Central memory CD8-positive, alpha-beta T cell (primary cell): ENCODE results near the gene DENND4A.
"Not testable (repeated sequence)": the region's sequence is repeated elsewhere in the genome, so short reads cannot be mapped to it uniquely, and the experiment has no call there.

ENCODE experiments used
- ATAC-seq: fragments of 150-1000 bp; cut with Tn5 transposase; replicated peaks from 2 replicates; pipeline ENCODE4 v1.10.0; 2022; ENCODE audit warnings: mild to moderate bottlenecking, moderate FRiP score, moderate number of reproducible peaks; ENCODE audit not compliant: poor library complexity, severe bottlenecking; ENCODE audit errors: extremely low read depth
- DNase-seq, 2 donors: peaks; one replicate each; pipeline ENCODE4 v3.0.0; 2021; ENCODE audit warnings: low spot score in 2 of 2
- H3K27ac Mint-ChIP-seq: one replicate; pipeline ENCODE4 v1.8.0; 2022; ENCODE audit warnings: low read depth, mild to moderate bottlenecking, moderate library complexity, mixed read lengths
- H3K27me3 Mint-ChIP-seq: one replicate; pipeline ENCODE4 v1.8.0; 2022; ENCODE audit warnings: mixed read lengths
- H3K36me3 Mint-ChIP-seq: one replicate; pipeline ENCODE4 v1.8.0; 2022; ENCODE audit warnings: mild to moderate bottlenecking, moderate library complexity, mixed read lengths; ENCODE audit not compliant: insufficient read depth
- H3K4me1 Mint-ChIP-seq: one replicate; pipeline ENCODE4 v1.8.0; 2022; ENCODE audit warnings: mixed read lengths
- H3K4me3 Mint-ChIP-seq: one replicate; pipeline ENCODE4 v1.8.0; 2022; ENCODE audit warnings: mild to moderate bottlenecking, moderate library complexity, mixed read lengths
- H3K9me3 Mint-ChIP-seq: one replicate; pipeline ENCODE4 v1.8.0; 2022; ENCODE audit warnings: mixed read lengths

The DENND4A gene

DNA sequence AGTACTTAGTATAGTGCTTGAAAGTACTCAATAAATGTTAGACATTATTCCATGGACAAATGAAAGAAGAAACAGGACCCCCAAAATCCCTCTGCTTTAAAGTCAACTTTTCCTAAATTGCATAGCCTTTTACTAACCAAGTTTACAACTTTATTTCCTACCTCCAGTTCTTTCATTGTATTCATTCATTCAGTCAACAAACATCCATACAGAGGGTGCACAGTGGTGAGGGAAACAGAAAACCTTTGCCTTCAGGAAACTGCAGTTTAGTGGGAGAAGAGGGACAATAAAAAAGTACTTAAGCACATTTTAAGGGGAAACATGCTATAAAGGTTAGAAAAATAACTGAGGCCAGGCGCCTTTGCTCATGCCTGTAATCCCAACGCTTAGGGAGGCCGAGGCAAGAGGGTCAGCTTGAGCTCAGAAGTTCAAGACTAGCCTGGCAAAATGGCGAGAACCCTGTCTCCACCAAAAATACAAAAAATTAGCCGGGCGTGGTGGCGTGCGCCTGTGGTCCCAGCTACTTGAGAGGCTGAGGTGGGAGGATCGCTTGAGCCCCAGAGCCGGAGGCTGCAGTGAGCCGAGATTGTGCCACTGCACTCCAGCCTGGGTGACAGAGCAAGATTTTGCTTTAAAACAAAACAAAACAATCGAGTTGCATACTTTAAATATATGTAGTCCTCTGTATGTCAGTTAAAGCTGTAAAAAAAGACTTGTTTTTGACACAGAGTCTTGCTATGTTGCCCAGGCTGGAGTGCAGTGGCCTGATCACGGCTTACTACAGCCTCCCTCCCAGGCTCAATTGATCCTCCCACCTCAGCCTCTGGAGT lies 1.1 kb upstream of the DENND4A start:
- H3K4me1 Mint-ChIP-seq: peaks cover 45% of the 10 kb centered on the region
- H3K27ac Mint-ChIP-seq: peak overlapping the region; percentile 99
- H3K27me3 Mint-ChIP-seq: no peaks in the 10 kb centered on the region
- H3K9me3 Mint-ChIP-seq: no peaks in the 10 kb centered on the region
- ATAC-seq (no peak), DNase-seq (no peak)
- peaks cover 18% of the 10 kb centered on the region for H3K36me3 Mint-ChIP-seq
- peak overlapping the region; percentile 86 for H3K4me3 Mint-ChIP-seq

DNA sequence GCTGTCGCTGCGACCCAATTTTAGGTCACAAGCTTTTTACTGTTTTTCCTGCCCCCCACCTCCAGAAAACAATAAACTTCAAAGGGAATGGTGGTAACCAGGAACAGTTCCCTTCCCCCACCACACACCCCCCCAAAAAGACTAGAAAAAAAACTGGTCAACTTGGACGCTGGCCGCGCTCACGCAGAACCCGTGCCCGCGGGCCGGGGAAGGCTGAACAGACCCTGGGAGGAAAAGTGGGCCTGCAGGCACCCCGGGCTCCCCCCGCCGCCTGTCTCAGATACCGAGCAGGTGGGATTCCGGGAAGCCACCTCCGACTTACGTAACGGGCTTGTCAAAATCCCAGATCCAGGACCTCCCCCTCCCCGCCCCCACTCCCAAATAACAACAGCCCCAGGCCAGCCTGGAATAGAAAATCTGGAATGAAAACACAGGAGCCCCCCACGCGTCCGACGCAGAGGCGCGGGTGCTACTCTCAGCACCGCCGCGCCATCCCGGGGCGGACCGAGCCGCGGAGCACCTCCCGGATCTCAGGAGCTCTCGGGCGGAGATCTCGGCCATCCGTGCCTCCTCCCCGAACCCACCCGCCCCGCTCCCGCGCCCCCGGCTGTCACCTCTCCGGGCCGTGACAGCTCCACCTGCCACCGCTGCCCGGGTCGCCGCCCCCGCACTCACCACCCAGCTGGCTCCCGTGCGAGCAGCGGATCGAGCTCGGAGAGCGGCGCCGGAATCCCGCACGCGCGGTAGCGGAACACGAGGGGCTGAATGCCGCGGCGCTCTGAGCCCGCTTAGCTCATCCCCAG lies 557 bp downstream of the DENND4A start:
- Mint-ChIP-seq H3K4me1 (peaks cover 44% of the 10 kb centered on the region), H3K4me3 (peak overlapping the region; percentile 86), H3K27me3 (no peaks in the 10 kb centered on the region), H3K9me3 (no peaks in the 10 kb centered on the region), H3K36me3 (peaks cover 18% of the 10 kb centered on the region), H3K27ac (peak overlapping the region; percentile 99)
- peak; percentile 22 to 40 for DNase-seq
- peak; percentile 8 for ATAC-seq

DNA sequence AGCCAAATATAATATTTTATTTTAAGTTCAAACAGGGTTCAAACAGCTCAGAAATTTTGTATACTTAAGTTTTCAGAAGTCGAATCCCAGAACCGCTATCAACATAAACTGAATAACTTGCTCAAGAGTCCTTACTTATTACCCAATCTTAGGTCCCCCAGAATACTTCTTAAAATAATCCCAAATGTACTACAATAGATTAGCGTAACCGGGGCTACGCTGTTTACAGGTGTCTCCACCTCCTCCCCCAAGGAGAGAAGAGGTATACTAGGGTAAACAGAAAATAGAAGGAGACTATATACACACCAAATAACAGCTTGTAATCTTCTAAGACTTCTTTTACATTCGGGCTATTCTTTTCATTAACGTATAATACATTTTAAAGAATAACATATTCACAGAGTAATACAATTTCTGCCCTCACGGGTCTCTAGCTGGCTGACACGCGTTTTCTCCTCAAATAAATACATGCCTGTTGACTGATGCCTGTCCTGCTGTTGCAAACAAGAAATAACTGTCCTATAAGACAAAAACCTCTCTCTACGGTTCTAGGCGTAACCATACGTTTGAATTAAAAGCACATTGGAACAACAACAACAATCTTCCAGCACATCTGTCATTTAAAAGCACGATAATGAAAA lies 1.3 kb downstream of the DENND4A start:
- peak overlapping the region; percentile 86 for H3K4me3 Mint-ChIP-seq
- ATAC-seq (no peak), DNase-seq (no peak)
- peaks cover 18% of the 10 kb centered on the region for H3K36me3 Mint-ChIP-seq
- peak overlapping the region; percentile 99 for H3K27ac Mint-ChIP-seq
- no peaks in the 10 kb centered on the region for H3K9me3 Mint-ChIP-seq
- H3K4me1 Mint-ChIP-seq: peaks cover 44% of the 10 kb centered on the region
- no peaks in the 10 kb centered on the region for H3K27me3 Mint-ChIP-seq

DNA sequence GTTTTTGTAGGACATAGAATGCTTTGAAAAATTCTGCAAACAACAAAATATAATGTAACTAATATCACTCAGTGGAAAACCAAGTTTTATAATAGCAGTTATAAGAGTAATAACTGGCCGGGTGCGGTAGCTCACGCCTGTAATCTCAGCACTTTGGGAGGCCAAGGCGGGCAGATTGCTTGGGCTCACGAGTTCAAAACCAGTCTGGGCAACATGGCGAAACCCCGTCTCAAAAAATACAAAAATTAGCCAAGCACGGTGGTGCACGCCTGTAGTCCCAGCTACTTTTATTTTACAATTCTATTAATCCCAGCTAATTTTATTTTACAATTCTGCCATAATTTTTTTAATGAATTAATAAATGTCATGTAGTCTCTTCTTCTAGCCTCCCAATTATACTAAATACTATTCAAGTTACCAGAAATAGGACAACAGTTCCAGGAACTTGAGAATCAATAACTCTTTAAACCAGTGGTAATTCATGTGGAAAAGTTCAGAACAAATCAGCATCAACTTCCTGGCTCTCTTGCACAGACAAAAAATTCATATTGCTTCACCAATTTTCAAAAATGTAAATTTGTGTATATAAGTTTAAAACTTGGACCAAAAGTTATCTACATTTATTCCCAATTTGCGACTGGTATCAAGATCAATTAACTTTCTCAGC lies 2.2 kb downstream of the DENND4A start:
- no peaks in the 10 kb centered on the region for H3K9me3 Mint-ChIP-seq
- no peak for ATAC-seq
- peak overlapping the region; percentile 86 for H3K4me3 Mint-ChIP-seq
- no peaks in the 10 kb centered on the region for H3K27me3 Mint-ChIP-seq
- no peak for DNase-seq
- H3K4me1 Mint-ChIP-seq: peaks cover 44% of the 10 kb centered on the region
- H3K36me3 Mint-ChIP-seq: peaks cover 21% of the 10 kb centered on the region
- H3K27ac Mint-ChIP-seq: peak overlapping the region; percentile 99

DNA sequence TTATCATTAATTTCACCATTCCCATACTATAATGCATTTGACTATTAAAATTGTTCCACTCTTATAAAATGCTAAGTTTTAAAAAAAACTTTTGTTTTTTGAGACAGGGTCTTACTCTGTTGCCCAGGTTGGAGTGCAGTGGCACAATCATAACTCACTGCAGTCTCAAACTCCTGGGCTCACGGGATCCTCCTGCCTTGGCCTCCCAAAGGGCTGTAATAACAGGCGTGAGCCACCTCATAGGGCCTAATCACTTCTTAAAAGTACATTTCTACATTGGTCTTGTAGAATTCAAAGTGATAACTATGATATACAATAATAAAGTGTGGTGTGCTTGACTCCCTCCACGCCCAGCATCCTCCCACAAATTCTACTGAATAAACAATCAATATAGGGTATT lies 3.0 kb downstream of the DENND4A start:
- Mint-ChIP-seq H3K9me3 (no peaks in the 10 kb centered on the region), H3K4me3 (peak overlapping the region; percentile 86), H3K27ac (peak overlapping the region; percentile 99), H3K4me1 (peaks cover 44% of the 10 kb centered on the region), H3K27me3 (no peaks in the 10 kb centered on the region), H3K36me3 (peaks cover 25% of the 10 kb centered on the region)
- ATAC-seq (no peak), DNase-seq (no peak)

DNA sequence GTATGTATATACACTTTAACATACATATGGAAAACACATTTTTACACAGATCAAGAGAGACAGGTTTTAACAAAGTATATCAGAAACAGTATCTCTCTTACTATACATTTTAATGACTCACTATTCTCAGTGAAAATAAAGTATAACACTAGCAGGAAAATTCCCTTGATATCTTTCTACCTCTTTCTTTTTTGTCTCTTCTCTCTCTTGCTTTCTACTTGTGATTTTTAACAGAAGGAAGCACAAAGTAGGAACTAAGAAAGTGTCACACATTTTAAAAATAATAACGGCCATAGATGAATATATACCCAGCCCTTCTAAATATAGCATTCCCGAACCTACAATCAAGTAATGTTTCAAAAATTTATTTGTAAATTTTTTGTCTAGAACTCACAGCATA lies 4.8 kb downstream of the DENND4A start:
- peak overlapping the region; percentile 16 for H3K4me3 Mint-ChIP-seq
- H3K9me3 Mint-ChIP-seq: no peaks in the 10 kb centered on the region
- ATAC-seq: no peak
- peaks cover 37% of the 10 kb centered on the region for H3K4me1 Mint-ChIP-seq
- peak overlapping the region; percentile 79 for H3K27ac Mint-ChIP-seq
- H3K36me3 Mint-ChIP-seq: peaks cover 27% of the 10 kb centered on the region
- H3K27me3 Mint-ChIP-seq: no peaks in the 10 kb centered on the region
- no peak for DNase-seq

DNA sequence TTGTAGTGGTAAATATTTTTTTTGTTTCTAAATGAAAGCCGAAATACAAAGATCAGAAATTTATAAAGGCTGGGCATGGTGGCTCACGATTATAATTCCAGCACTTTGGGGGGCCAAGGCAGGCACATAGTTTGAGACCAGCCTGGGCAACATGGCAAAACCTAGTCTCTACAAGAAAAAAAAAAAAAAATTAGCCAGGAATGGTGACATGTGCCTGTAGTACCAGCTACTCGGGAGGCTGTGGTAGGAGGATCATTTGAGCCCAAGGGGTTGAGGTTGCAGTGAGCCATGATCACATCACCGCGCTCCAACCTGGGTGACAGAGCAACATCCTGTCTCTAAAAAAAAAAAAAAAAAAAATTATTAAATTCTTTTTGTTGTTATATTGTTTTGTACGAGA lies 6.9 kb downstream of the DENND4A start:
- H3K9me3 Mint-ChIP-seq: no peaks in the 10 kb centered on the region
- peaks cover 29% of the 10 kb centered on the region for H3K4me1 Mint-ChIP-seq
- no peak overlapping the region for H3K4me3 Mint-ChIP-seq
- H3K27me3 Mint-ChIP-seq: no peaks in the 10 kb centered on the region
- H3K27ac Mint-ChIP-seq: no peak overlapping the region
- ATAC-seq (no peak), DNase-seq (no peak)
- H3K36me3 Mint-ChIP-seq: peaks cover 14% of the 10 kb centered on the region

DNA sequence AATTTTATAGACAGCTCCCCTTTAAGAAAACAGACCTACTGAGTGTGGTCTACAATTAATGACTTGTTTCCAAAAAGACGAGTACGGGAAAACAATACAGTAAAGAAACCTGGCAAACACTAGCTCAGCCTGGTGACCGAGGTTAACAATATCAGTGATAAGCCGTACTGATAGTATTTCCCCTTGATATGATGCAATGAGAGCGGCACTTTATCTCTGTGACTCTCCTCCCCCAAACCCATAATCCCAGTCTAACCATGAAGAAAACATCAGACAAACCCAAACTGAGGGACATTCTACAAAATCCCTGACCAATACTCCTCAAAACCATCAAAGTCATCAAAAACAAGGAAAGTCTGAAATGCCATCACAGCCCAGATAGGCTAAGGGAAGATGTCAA lies 8.2 kb downstream of the DENND4A start:
- no peak for DNase-seq
- H3K9me3 Mint-ChIP-seq: no peaks in the 10 kb centered on the region
- H3K4me1 Mint-ChIP-seq: peaks cover 16% of the 10 kb centered on the region
- H3K27ac Mint-ChIP-seq: peak overlapping the region; percentile 16
- no peak for ATAC-seq
- no peaks in the 10 kb centered on the region for H3K27me3 Mint-ChIP-seq
- no peak overlapping the region for H3K4me3 Mint-ChIP-seq
- H3K36me3 Mint-ChIP-seq: peaks cover 16% of the 10 kb centered on the region

DNA sequence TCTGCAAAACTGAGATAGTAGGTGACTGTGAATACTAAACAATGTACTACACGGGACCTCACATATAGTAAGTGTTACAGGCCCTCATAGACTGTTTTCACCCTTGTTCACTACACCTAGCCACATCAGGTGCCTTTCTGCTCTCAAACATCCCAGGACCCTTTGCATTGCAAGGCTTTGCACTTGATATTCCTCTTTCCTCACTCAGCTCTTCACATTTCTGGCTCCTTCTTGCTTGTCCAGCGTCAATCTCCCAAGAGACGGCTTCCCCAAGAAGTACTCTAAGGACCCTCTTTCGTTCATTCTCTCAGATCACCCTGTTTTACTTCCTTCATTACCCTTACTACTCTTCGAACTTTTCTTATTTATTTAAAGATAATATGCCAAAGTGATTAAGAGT lies 10.0 kb downstream of the DENND4A start:
- H3K27me3 Mint-ChIP-seq: no peaks in the 10 kb centered on the region
- no peaks in the 10 kb centered on the region for H3K9me3 Mint-ChIP-seq
- ATAC-seq (no peak), DNase-seq (no peak)
- peaks cover 26% of the 10 kb centered on the region for H3K36me3 Mint-ChIP-seq
- peaks cover 15% of the 10 kb centered on the region for H3K4me1 Mint-ChIP-seq
- H3K27ac Mint-ChIP-seq: no peak overlapping the region
- no peak overlapping the region for H3K4me3 Mint-ChIP-seq

DNA sequence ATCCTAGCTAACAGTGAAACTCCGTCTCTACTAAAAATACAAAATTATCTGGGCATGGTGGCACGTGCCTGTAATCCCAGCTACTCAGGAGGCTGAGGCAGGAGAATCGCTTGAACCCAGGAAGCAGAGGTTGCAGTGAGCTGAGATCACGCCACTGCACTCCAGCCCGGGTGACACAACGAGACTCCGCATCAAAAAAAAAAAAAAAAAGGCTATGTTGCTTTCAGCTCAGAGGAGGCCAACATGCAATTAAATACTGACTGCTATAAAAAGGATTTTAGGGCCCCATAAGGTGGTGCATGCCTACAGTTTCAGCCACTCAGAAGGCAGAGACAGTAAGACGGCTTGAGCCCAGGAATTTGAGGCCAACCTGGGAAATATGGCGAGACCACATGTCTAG lies 13.4 kb downstream of the DENND4A start:
- H3K9me3 Mint-ChIP-seq, ATAC-seq, H3K27me3 Mint-ChIP-seq, DNase-seq: not testable (repeated sequence)
- Mint-ChIP-seq H3K36me3 (peaks cover 24% of the 10 kb centered on the region), H3K4me1 (peaks cover 30% of the 10 kb centered on the region), H3K27ac (peak overlapping the region; percentile 43), H3K4me3 (peak overlapping the region; percentile 25)

DNA sequence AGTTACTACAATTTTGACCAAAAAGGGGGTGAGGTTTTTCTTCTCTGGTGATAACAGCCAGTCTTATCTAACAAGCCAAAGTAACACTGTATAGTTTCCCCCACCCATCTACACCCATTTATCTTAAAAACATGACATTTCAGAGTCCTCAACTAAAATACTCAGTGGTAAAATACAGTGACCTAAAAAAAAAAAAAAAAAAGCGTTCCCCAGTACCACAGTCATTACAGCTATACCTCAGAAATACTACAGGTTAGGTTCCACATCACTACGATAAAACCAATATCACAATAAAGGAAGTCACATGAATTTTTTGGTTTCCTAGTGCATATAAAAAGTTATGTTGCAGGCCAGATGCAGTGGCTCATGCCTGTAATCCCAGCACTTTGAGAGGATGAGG lies 13.8 kb downstream of the DENND4A start:
- H3K36me3 Mint-ChIP-seq: peaks cover 26% of the 10 kb centered on the region
- no peaks in the 10 kb centered on the region for H3K9me3 Mint-ChIP-seq
- H3K4me1 Mint-ChIP-seq: peaks cover 31% of the 10 kb centered on the region
- no peak for ATAC-seq
- no peak for DNase-seq
- peak overlapping the region; percentile 43 for H3K27ac Mint-ChIP-seq
- H3K4me3 Mint-ChIP-seq: peak overlapping the region; percentile 25
- H3K27me3 Mint-ChIP-seq: no peaks in the 10 kb centered on the region

DNA sequence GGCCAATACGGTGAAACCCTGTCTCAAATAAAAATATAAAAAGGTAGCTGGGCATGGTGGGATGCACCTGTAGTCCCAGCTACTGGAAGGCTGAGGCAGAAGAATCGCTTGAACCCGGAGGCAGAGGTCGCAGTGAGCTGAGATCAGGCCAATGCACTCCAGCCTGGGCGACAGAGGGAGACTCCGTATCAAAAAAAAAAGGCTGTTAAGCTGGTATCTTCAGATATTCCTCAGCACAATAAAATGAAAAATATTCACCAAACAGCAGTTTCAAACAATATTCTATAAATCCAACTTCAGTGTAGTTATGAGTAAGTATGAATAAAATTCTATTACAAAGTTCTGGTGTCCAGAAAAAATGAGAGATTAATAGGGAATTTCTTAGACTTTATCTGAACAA lies 14.2 kb downstream of the DENND4A start:
- DNase-seq: no peak
- Mint-ChIP-seq H3K4me1 (peaks cover 31% of the 10 kb centered on the region), H3K27me3 (no peaks in the 10 kb centered on the region), H3K9me3 (no peaks in the 10 kb centered on the region), H3K27ac (peak overlapping the region; percentile 43), H3K36me3 (peaks cover 29% of the 10 kb centered on the region), H3K4me3 (no peak overlapping the region)
- no peak for ATAC-seq
